OCI-LY1 (cell line): ENCODE results near the gene NRGN.

Source experiments
- CTCF ChIP-seq: fragments of 200-600 bp; sonication (generic), shearing (Covaris generic); IDR thresholded peaks from 2 replicates; pipeline ENCODE4 v1.5.1; 2017; ENCODE audit warnings: mild to moderate bottlenecking, antibody characterized with exemption, low read length, moderate library complexity, mixed read lengths
- EZH2 ChIP-seq: fragments of 200-600 bp; sonication (generic), shearing (Covaris generic); IDR thresholded peaks from 2 replicates; pipeline ENCODE4 v1.8.0; 2017; ENCODE audit warnings: borderline replicate concordance, mixed run types, mild to moderate bottlenecking, antibody characterized with exemption, low read length, moderate library complexity, mixed read lengths

GRCh38 chr11:124759266-124760204, 19.8 kb downstream of the NRGN start:
- no peak for TF ChIP-seq CTCF
- TF ChIP-seq EZH2: no peak
